ENCODE data around the gene FOXK1. TPM values are rescaled to one million over a fixed set of nuclear protein-coding genes. Genes with fewer than 3 reads are reported as not detected.
A peak's percentile ranks its signal among the peaks of the same experiment; 100 is the strongest.

Gene FOXK1
- total RNA-seq, 1 donor from 2014 or later = 19.8 TPM

- no peak for DNase-seq
Observed at GRCh38 chr7:4699841-4700240, 17.7 kb downstream of the FOXK1 start.

GRCh38 chr7:4700577-4701235 is 18.6 kb downstream of the FOXK1 start:
- DNase-seq = no peak

- DNase-seq = no peak
Observed at GRCh38 chr7:4702961-4703512, 20.9 kb downstream of the FOXK1 start.

GRCh38 chr7:4703532-4703931 is 21.4 kb downstream of the FOXK1 start:
- DNase-seq = no peak

GRCh38 chr7:4706384-4707216 is 24.5 kb downstream of the FOXK1 start:
- DNase-seq = no peak

GRCh38 chr7:4707217-4707741 is 25.2 kb downstream of the FOXK1 start:
- DNase-seq = no peak

GRCh38 chr7:4707980-4708411 is 25.9 kb downstream of the FOXK1 start:
- DNase-seq = no peak

- no peak for DNase-seq
Observed at GRCh38 chr7:4709187-4709586, 27.1 kb downstream of the FOXK1 start.

GRCh38 chr7:4711093-4711492 is 29.0 kb downstream of the FOXK1 start:
- DNase-seq = no peak

GRCh38 chr7:4711634-4712033 is 29.5 kb downstream of the FOXK1 start:
- DNase-seq = no peak

GRCh38 chr7:4712281-4713182 is 30.4 kb downstream of the FOXK1 start:
- no peak for DNase-seq

GRCh38 chr7:4713183-4713784 is 31.2 kb downstream of the FOXK1 start:
- no peak for DNase-seq

- no peak for DNase-seq
Observed at GRCh38 chr7:4714161-4714700, 32.1 kb downstream of the FOXK1 start.

GRCh38 chr7:4714767-4715409 is 32.8 kb downstream of the FOXK1 start:
- DNase-seq = no peak

GRCh38 chr7:4715410-4715776 is 33.3 kb downstream of the FOXK1 start:
- peak; percentile 24 for DNase-seq

- DNase-seq = no peak
Observed at GRCh38 chr7:4716946-4717795, 35.1 kb downstream of the FOXK1 start.

GRCh38 chr7:4718075-4718474 is 36.0 kb downstream of the FOXK1 start:
- DNase-seq = no peak

- no peak for DNase-seq
Observed at GRCh38 chr7:4720225-4720624, 38.1 kb downstream of the FOXK1 start.

- DNase-seq = no peak
Observed at GRCh38 chr7:4722308-4722707, 40.2 kb downstream of the FOXK1 start.
